DOHH2 (cell line): ENCODE measurements around the gene DNAJA1.

Experiments
- H3F3A ChIP-seq: fragments of 200-600 bp; sonication (generic), shearing (Covaris generic); 2 replicates; pipeline ENCODE4 v1.6.0; 2016; ENCODE audit warnings: antibody characterized with exemption, mild to moderate bottlenecking; ENCODE audit not compliant: control insufficient read depth, insufficient read depth
- H3K27ac ChIP-seq: fragments of 200-600 bp; sonication (generic); 2 replicates; pipeline ENCODE4 v1.5.1; 2014; ENCODE audit warnings: low read depth, mild to moderate bottlenecking, low read length, moderate library complexity
- H3K27me3 ChIP-seq: fragments of 200-600 bp; sonication (generic); 2 replicates; pipeline ENCODE4 v1.6.1; 2014; ENCODE audit warnings: mild to moderate bottlenecking, low read length, mixed read lengths; ENCODE audit not compliant: control insufficient read depth
- H3K36me3 ChIP-seq: fragments of 200-600 bp; sonication (generic); 2 replicates; pipeline ENCODE4 v1.6.1; 2014; ENCODE audit warnings: mild to moderate bottlenecking, low read length, moderate library complexity, mixed read lengths; ENCODE audit not compliant: control insufficient read depth
- H3K4me1 ChIP-seq: fragments of 200-600 bp; sonication (generic); 2 replicates; pipeline ENCODE4 v1.6.1; 2014; ENCODE audit warnings: mild to moderate bottlenecking, low read length, mixed read lengths; ENCODE audit not compliant: control insufficient read depth
- H3K4me2 ChIP-seq: fragments of 200-600 bp; sonication (generic); 2 replicates; pipeline ENCODE4 v1.6.0; 2014; ENCODE audit warnings: mild to moderate bottlenecking, low read length, moderate library complexity
- H3K4me3 ChIP-seq: fragments of 200-600 bp; sonication (generic); 2 replicates; pipeline ENCODE4 v1.5.1; 2014; ENCODE audit warnings: mild to moderate bottlenecking, low read length, mixed read lengths
- H3K79me2 ChIP-seq: fragments of 200-600 bp; sonication (generic); 2 replicates; pipeline ENCODE4 v1.6.1; 2014; ENCODE audit warnings: mild to moderate bottlenecking, low read length, mixed read lengths; ENCODE audit not compliant: control insufficient read depth
- H3K9me2 ChIP-seq: fragments of 200-600 bp; sonication (generic); replicated peaks from 2 replicates; pipeline ENCODE4 v1.6.1; 2014; ENCODE audit warnings: mild to moderate bottlenecking, low read length, mixed read lengths; ENCODE audit not compliant: control insufficient read depth
- H3K9me3 ChIP-seq: fragments of 200-600 bp; sonication (generic); 2 replicates; pipeline ENCODE4 v1.6.1; 2014; ENCODE audit warnings: antibody characterized with exemption, low read length, mixed read lengths; ENCODE audit not compliant: control insufficient read depth, insufficient read depth
- H4K20me1 ChIP-seq: fragments of 200-600 bp; sonication (generic); 2 replicates; pipeline ENCODE4 v1.6.0; 2014; ENCODE audit warnings: low read depth, mild to moderate bottlenecking, antibody characterized with exemption, low read length, moderate library complexity; ENCODE audit not compliant: control insufficient read depth, insufficient read depth
- EZH2phosphoT487 ChIP-seq: fragments of 200-600 bp; sonication (generic); IDR thresholded peaks from 2 replicates; pipeline ENCODE4 v1.6.1; 2017; ENCODE audit warnings: borderline replicate concordance, mild to moderate bottlenecking, antibody characterized with exemption, low read length, moderate library complexity, mixed read lengths
- TF ChIP-seq, protein P1 (sequence below): fragments of 200-600 bp; sonication (generic); IDR thresholded peaks from one replicate; pipeline ENCODE4 v1.5.1; 2014; ENCODE audit warnings: antibody characterized with exemption, mild to moderate bottlenecking, low read depth, low read length; ENCODE audit not compliant: poor library complexity, severe bottlenecking

DNAJA1 gene

GRCh38 chr9:33041432-33042188 lies 16.5 kb downstream of the DNAJA1 start:
- Histone ChIP-seq H3K4me3 (no peak overlapping the region), H3K27me3 (no peaks in the 10 kb centered on the region), H3K27ac (no peak overlapping the region), H3K9me2 (no peaks in the 10 kb centered on the region), H3K79me2 (peaks cover 2% of the 10 kb centered on the region; the same call in 1 of the 2 replicates), H3K36me3 (peaks cover 47% of the 10 kb centered on the region), H3K4me2 (no peak overlapping the region), H3K4me1 (peaks cover 22% of the 10 kb centered on the region), H4K20me1 (no peaks in the 10 kb centered on the region), H3F3A (peaks cover 70% of the 10 kb centered on the region), H3K9me3 (no peaks in the 10 kb centered on the region)
- no peak for TF ChIP-seq EZH2phosphoT487
- TF ChIP-seq, protein P1, sequence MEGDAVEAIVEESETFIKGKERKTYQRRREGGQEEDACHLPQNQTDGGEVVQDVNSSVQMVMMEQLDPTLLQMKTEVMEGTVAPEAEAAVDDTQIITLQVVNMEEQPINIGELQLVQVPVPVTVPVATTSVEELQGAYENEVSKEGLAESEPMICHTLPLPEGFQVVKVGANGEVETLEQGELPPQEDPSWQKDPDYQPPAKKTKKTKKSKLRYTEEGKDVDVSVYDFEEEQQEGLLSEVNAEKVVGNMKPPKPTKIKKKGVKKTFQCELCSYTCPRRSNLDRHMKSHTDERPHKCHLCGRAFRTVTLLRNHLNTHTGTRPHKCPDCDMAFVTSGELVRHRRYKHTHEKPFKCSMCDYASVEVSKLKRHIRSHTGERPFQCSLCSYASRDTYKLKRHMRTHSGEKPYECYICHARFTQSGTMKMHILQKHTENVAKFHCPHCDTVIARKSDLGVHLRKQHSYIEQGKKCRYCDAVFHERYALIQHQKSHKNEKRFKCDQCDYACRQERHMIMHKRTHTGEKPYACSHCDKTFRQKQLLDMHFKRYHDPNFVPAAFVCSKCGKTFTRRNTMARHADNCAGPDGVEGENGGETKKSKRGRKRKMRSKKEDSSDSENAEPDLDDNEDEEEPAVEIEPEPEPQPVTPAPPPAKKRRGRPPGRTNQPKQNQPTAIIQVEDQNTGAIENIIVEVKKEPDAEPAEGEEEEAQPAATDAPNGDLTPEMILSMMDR = no peak

GRCh38 chr9:33042473-33042872 lies 17.4 kb downstream of the DNAJA1 start:
- no peaks in the 10 kb centered on the region for H3K27me3 ChIP-seq
- H3K4me1 ChIP-seq = peaks cover 22% of the 10 kb centered on the region
- H3F3A ChIP-seq = peaks cover 64% of the 10 kb centered on the region
- H3K27ac ChIP-seq = no peak overlapping the region
- peaks cover 43% of the 10 kb centered on the region for H3K36me3 ChIP-seq
- H3K4me2 ChIP-seq = no peak overlapping the region
- no peaks in the 10 kb centered on the region for H3K9me3 ChIP-seq
- TF ChIP-seq EZH2phosphoT487 = no peak
- TF ChIP-seq, protein P1 = no peak
- no peaks in the 10 kb centered on the region for H3K9me2 ChIP-seq
- H3K79me2 ChIP-seq = no peaks in the 10 kb centered on the region
- no peaks in the 10 kb centered on the region for H4K20me1 ChIP-seq
- no peak overlapping the region for H3K4me3 ChIP-seq

GRCh38 chr9:33043671-33044070 lies 18.6 kb downstream of the DNAJA1 start:
- Histone ChIP-seq H3K27ac (peak overlapping the region; percentile 56), H3K4me1 (peaks cover 22% of the 10 kb centered on the region), H3K79me2 (no peaks in the 10 kb centered on the region), H3K4me3 (peak overlapping the region; percentile 78), H3K4me2 (peak overlapping the region; percentile 90), H3K9me2 (no peaks in the 10 kb centered on the region), H3K27me3 (no peaks in the 10 kb centered on the region), H3F3A (peaks cover 55% of the 10 kb centered on the region), H3K9me3 (no peaks in the 10 kb centered on the region), H4K20me1 (no peaks in the 10 kb centered on the region), H3K36me3 (peaks cover 41% of the 10 kb centered on the region)
- no peak for TF ChIP-seq EZH2phosphoT487
- TF ChIP-seq, protein P1 = no peak
